SU-DHL-6 (cell line): ENCODE results near the gene SLC26A2.

Experiments
- H2AFZ ChIP-seq: fragments of 200-600 bp; sonication (generic); 2 replicates; pipeline ENCODE4 v1.6.1; 2014; ENCODE audit warnings: low read depth, mild to moderate bottlenecking, moderate library complexity, mixed read lengths, antibody characterized with exemption, low read length; ENCODE audit not compliant: severe bottlenecking
- H3F3A ChIP-seq: fragments of 200-600 bp; shearing (Covaris generic); 2 replicates; pipeline ENCODE4 v1.6.0; 2016; ENCODE audit warnings: antibody characterized with exemption, mild to moderate bottlenecking; ENCODE audit not compliant: insufficient read depth
- H3K27ac ChIP-seq: fragments of 200-600 bp; sonication (generic); 2 replicates; pipeline ENCODE4 v1.5.1; 2016; ENCODE audit warnings: low read depth, mild to moderate bottlenecking, low read length, moderate library complexity, mixed read lengths
- H3K27me3 ChIP-seq: fragments of 200-600 bp; sonication (generic), shearing (Covaris generic); 2 replicates; pipeline ENCODE4 v1.6.0; 2014; ENCODE audit warnings: mild to moderate bottlenecking, low read length
- H3K36me3 ChIP-seq: fragments of 200-600 bp; sonication (generic); 2 replicates; pipeline ENCODE4 v1.6.1; 2014; ENCODE audit warnings: mild to moderate bottlenecking, low read length, mixed read lengths
- H3K4me2 ChIP-seq: fragments of 300-600, 200-600 bp; shearing (Covaris generic), sonication (generic); 2 replicates; pipeline ENCODE4 v1.6.0; 2014; ENCODE audit warnings: low read length, low read depth, mild to moderate bottlenecking; ENCODE audit not compliant: poor library complexity, severe bottlenecking
- H3K4me3 ChIP-seq: fragments of 200-600 bp; sonication (generic); 2 replicates; pipeline ENCODE4 v1.5.1; 2014; ENCODE audit warnings: antibody characterized with exemption, low read length, mild to moderate bottlenecking, mixed read lengths; ENCODE audit not compliant: insufficient read depth, poor library complexity, severe bottlenecking
- H3K79me2 ChIP-seq: fragments of 200-600 bp; sonication (generic); 2 replicates; pipeline ENCODE4 v1.6.1; 2014; ENCODE audit warnings: mild to moderate bottlenecking, low read length, moderate library complexity; ENCODE audit not compliant: insufficient read depth
- H3K9ac ChIP-seq: fragments of 200-600 bp; sonication (generic); 2 replicates; pipeline ENCODE4 v1.7.0; 2014; ENCODE audit warnings: mild to moderate bottlenecking, low read length
- H3K9me2 ChIP-seq: fragments of 200-600 bp; sonication (generic); replicated peaks from 2 replicates; pipeline ENCODE4 v1.6.1; 2014; ENCODE audit warnings: low read length; ENCODE audit not compliant: insufficient read depth
- H3K9me3 ChIP-seq: fragments of 200-600 bp; sonication (generic); 2 replicates; pipeline ENCODE4 v1.6.1; 2014; ENCODE audit warnings: low read length, mixed read lengths; ENCODE audit not compliant: insufficient read depth
- H4K20me1 ChIP-seq: fragments of 200-600 bp; sonication (generic); 2 replicates; pipeline ENCODE4 v1.6.1; 2014; ENCODE audit warnings: low read depth, mild to moderate bottlenecking, antibody characterized with exemption, low read length, moderate library complexity, mixed read lengths
- CTCF ChIP-seq: fragments of 200-600 bp; sonication (generic); IDR thresholded peaks from one replicate; pipeline ENCODE4 v1.5.1; 2017; ENCODE audit warnings: antibody characterized with exemption, mild to moderate bottlenecking, low read length, moderate library complexity; ENCODE audit not compliant: insufficient read depth, poor library complexity, severe bottlenecking
- EZH2phosphoT487 ChIP-seq: fragments of 200-600 bp; sonication (generic), shearing (Covaris generic); conservative IDR thresholded peaks from 2 replicates; pipeline ENCODE4 v1.6.1; 2018; ENCODE audit warnings: mild to moderate bottlenecking, antibody characterized with exemption, low read length, moderate library complexity, mixed read lengths

The SLC26A2 gene

DNA sequence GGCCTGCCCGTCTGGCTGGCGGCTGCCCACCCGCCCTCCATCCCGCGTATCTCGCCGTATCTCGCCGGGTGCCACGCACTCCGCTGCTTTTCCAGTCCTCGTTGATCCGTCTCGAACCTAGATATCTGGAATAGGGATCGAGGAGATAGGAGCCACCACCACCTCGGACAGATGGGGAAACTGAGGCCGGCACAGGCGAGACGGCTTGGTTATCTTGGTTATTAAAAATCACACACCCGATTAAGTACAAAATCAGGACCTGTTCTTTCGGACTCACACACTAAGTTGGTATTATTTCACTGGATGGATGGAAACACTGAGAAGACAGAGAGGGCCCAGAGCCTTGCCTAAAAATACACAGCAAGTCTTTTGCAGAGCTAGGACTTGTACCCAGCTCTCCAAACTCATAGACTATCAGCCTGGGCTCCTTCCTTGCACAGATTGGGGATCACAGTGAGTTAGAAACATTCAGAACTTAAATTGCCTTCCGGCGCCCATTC is 678 bp downstream of the SLC26A2 start:
- Histone ChIP-seq H3K4me3 (peak overlapping the region; percentile 69), H3K27ac (no peak overlapping the region), H2AFZ (peak overlapping the region; percentile 92), H3F3A (peaks cover 18% of the 10 kb centered on the region), H3K4me2 (peak overlapping the region; percentile 85), H3K36me3 (no peaks in the 10 kb centered on the region), H3K79me2 (no peaks in the 10 kb centered on the region), H4K20me1 (no peaks in the 10 kb centered on the region), H3K9me2 (no peaks in the 10 kb centered on the region), H3K9ac (peak overlapping the region; percentile 69), H3K27me3 (no peaks in the 10 kb centered on the region), H3K9me3 (no peaks in the 10 kb centered on the region)
- TF ChIP-seq CTCF (no peak), EZH2phosphoT487 (no peak)

GRCh38 chr5:149961957-149962409 is 1.4 kb downstream of the SLC26A2 start:
- no peak for TF ChIP-seq EZH2phosphoT487
- TF ChIP-seq CTCF = peak; percentile 44
- Histone ChIP-seq H3K9ac (no peak overlapping the region), H3K9me2 (no peaks in the 10 kb centered on the region), H3K9me3 (no peaks in the 10 kb centered on the region), H3K4me2 (peak overlapping the region; percentile 85), H3K4me3 (no peak overlapping the region), H3K36me3 (no peaks in the 10 kb centered on the region), H3K27ac (no peak overlapping the region), H2AFZ (no peak overlapping the region), H4K20me1 (no peaks in the 10 kb centered on the region), H3K79me2 (no peaks in the 10 kb centered on the region), H3F3A (peaks cover 18% of the 10 kb centered on the region), H3K27me3 (no peaks in the 10 kb centered on the region)

GRCh38 chr5:149962601-149963300 is 2.2 kb downstream of the SLC26A2 start:
- Histone ChIP-seq H3K9ac (no peak overlapping the region), H3K79me2 (0 out of 2 replicates have a peak, but pooled peaks cover 4% of the 10 kb centered on the region), H3K9me2 (no peaks in the 10 kb centered on the region), H3K4me2 (no peak overlapping the region), H3K27ac (no peak overlapping the region), H3K4me3 (no peak overlapping the region), H3K9me3 (no peaks in the 10 kb centered on the region), H2AFZ (no peak overlapping the region), H4K20me1 (no peaks in the 10 kb centered on the region), H3K27me3 (no peaks in the 10 kb centered on the region), H3K36me3 (no peaks in the 10 kb centered on the region), H3F3A (peaks cover 18% of the 10 kb centered on the region)
- TF ChIP-seq CTCF (no peak), EZH2phosphoT487 (no peak)
